Activated CD4-positive, CD25-positive, alpha-beta regulatory T cell treated with anti-CD3 and anti-CD28 coated beads, Interleukin-2, amount 50 U/mL, for 72 hours (primary cell): ENCODE results near the gene APRT.
A peak's percentile ranks its signal among the peaks of the same experiment; 100 is the strongest.
"Not testable (repeated sequence)": the region's sequence is repeated elsewhere in the genome, so short reads cannot be mapped to it uniquely, and the experiment has no call there.

Experiments
- DNase-seq: peaks from one replicate; pipeline ENCODE4 v3.0.0; 2021

Gene APRT

GRCh38 chr16:88806491-88807111 is 5.1 kb downstream of the APRT start:
- no peak for DNase-seq

GRCh38 chr16:88805887-88806393 is 5.8 kb downstream of the APRT start:
- no peak for DNase-seq

GRCh38 chr16:88805340-88805715 is 6.4 kb downstream of the APRT start:
- DNase-seq: no peak

- no peak for DNase-seq
Measured at GRCh38 chr16:88804552-88805339, 7.0 kb downstream of the APRT start.

- DNase-seq: no peak
Measured at GRCh38 chr16:88804173-88804551, 7.6 kb downstream of the APRT start.

- DNase-seq: peak; percentile 90
Measured at GRCh38 chr16:88803264-88803987, 8.3 kb downstream of the APRT start, which contains the start of gene CDT1. TSS of gene CDT1 (plus strand) at chr16:88803789. CDS start at chr16:88803832, 43 bp downstream.

GRCh38 chr16:88800277-88800592 is 11.5 kb downstream of the APRT start:
- DNase-seq: no peak

- no peak for DNase-seq
Measured at GRCh38 chr16:88799569-88800276, 12.0 kb downstream of the APRT start.

GRCh38 chr16:88798772-88799455 is 12.8 kb downstream of the APRT start:
- no peak for DNase-seq

- no peak for DNase-seq
Measured at GRCh38 chr16:88798073-88798472, 13.7 kb downstream of the APRT start.

- no peak for DNase-seq
Measured at GRCh38 chr16:88796278-88796677, 15.4 kb downstream of the APRT start.

- DNase-seq: no peak
Measured at GRCh38 chr16:88793251-88793954, 18.3 kb downstream of the APRT start.

GRCh38 chr16:88792668-88793250 is 19.0 kb downstream of the APRT start:
- DNase-seq: no peak

- no peak for DNase-seq
Measured at GRCh38 chr16:88792078-88792550, 19.6 kb downstream of the APRT start.

- peak; percentile 60 for DNase-seq
Measured at GRCh38 chr16:88790312-88791211, 21.2 kb downstream of the APRT start.

GRCh38 chr16:88789594-88789993 is 22.1 kb downstream of the APRT start:
- DNase-seq: no peak

GRCh38 chr16:88788749-88789148 is 23.0 kb downstream of the APRT start:
- DNase-seq: not testable (repeated sequence)

- no peak for DNase-seq
Measured at GRCh38 chr16:88787579-88788314, 24.0 kb downstream of the APRT start.
